ENCODE measurements around the gene UTF1. TPM values are rescaled to one million over a fixed set of nuclear protein-coding genes. Genes with fewer than 3 reads are reported as not detected.

The UTF1 gene
- total RNA-seq, 2 experiments from 2014 or later: not detected

DNA sequence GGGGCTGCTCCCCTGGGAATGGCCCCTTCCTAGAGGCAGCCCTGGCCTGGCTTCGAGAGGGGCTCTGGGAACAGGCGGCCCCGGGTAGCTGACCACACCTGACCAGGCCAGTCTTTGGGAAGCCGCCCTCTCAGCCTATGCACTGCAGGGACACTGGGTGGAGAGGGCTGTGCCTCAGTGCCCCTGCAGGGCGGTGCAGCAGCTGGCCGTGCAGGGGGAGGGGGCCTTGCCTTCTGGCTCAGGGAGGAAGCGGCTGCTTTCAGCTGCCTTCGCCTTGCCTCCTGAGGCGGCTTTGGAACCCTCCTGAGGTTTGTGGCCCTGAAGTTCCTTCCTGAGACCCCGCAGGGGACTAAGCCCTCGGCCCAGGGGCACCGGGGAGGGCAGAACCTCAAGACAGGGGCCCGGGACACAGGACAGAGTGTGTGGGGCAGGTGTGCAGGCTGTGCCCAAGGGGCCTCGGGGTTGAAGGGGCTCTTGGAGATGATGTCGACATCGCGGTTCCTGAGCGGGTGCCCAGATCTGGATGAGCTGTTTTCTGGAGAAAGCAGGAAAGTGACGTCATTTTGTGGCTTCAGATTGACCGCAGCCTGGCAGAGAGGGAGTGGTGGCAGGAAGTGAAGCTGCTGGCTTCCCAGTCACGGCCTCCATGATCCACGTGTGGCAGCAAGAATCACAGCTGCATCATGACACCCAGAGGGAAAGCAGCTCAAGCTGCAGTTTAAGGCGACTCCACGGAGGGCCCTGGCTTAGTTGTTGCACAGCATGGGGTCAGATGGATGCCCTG lies 29.0 kb downstream of the UTF1 start:
- Histone ChIP-seq H3K36me3 (ENCODE audit: insufficient read depth, low read length) (no peaks in the 10 kb centered on the region), H3K4me2 (ENCODE audit: low read length) (no peak overlapping the region), H3K9me2 (ENCODE audit: insufficient read depth, low read length) (no peaks in the 10 kb centered on the region), H3K79me2 (ENCODE audit: insufficient read depth, low read depth, low read length) (no peaks in the 10 kb centered on the region), H3K27ac (ENCODE audit: low read depth, low read length, poor library complexity, severe bottlenecking) (no peak overlapping the region), H3K4me3 (ENCODE audit: low read depth, low read length, poor library complexity, severe bottlenecking) (no peak overlapping the region), H4K20me1 (ENCODE audit: insufficient read depth, low read length) (no peaks in the 10 kb centered on the region), H3K9me3 (ENCODE audit: low read length) (no peaks in the 10 kb centered on the region), H2AFZ (ENCODE audit: low read length) (no peak overlapping the region), H3K4me1 (ENCODE audit: insufficient read depth, low read length, poor library complexity, severe bottlenecking) (peaks cover 26% of the 10 kb centered on the region)
- no TSS peak for BruUV-seq (replicated peaks)
- ChIA-PET CTCF (ENCODE audit: unreplicated experiment) (interaction anchor here (1.0 kb wide), 1 partner anchor 15 kb away, joined by 4 read pairs; no protein-coding TSS in a partner anchor), POLR2A (interaction anchor here (0.5 to 0.9 kb wide), 2 partner anchors 16 to 162 kb away, joined by 3 to 5 read pairs; no protein-coding TSS in a partner anchor)
- intact Hi-C loops (cut with micrococcal nuclease; ENCODE audit: unreplicated experiment): no loop called here
- TF ChIP-seq EZH2phosphoT487 (IDR thresholded peaks at IDR 0.05; ENCODE audit: borderline replicate concordance, low read depth, low read length): no peak
- TF ChIP-seq, protein P1, sequence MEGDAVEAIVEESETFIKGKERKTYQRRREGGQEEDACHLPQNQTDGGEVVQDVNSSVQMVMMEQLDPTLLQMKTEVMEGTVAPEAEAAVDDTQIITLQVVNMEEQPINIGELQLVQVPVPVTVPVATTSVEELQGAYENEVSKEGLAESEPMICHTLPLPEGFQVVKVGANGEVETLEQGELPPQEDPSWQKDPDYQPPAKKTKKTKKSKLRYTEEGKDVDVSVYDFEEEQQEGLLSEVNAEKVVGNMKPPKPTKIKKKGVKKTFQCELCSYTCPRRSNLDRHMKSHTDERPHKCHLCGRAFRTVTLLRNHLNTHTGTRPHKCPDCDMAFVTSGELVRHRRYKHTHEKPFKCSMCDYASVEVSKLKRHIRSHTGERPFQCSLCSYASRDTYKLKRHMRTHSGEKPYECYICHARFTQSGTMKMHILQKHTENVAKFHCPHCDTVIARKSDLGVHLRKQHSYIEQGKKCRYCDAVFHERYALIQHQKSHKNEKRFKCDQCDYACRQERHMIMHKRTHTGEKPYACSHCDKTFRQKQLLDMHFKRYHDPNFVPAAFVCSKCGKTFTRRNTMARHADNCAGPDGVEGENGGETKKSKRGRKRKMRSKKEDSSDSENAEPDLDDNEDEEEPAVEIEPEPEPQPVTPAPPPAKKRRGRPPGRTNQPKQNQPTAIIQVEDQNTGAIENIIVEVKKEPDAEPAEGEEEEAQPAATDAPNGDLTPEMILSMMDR (conservative IDR thresholded peaks at IDR 0.05; ENCODE audit: low read length): no peak
- DNase-seq (ENCODE audit: low spot score): no peak

DNA sequence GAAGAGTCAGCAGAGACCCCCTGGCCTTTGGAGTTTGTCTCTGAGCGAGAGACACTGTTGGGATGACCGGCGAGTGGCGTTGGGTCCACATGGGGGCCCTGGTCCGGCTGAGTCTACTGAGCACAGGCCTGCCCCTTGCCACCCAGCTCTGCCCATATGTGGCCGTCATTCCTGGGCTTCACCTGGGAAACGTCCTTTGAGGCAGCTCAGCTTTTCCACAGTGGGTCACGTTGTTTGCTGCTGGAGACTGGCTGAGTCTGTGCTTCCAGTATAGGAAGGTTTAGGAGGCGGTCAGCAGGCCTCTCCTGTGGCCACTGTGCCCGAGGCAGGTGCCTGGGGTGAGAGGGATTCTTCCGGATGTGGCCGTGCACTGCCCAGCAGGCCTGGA lies 29.6 kb downstream of the UTF1 start:
- Histone ChIP-seq H3K27ac (ENCODE audit: low read depth, low read length, poor library complexity, severe bottlenecking) (no peak overlapping the region), H4K20me1 (ENCODE audit: insufficient read depth, low read length) (no peaks in the 10 kb centered on the region), H2AFZ (ENCODE audit: low read length) (no peak overlapping the region), H3K4me2 (ENCODE audit: low read length) (no peak overlapping the region), H3K79me2 (ENCODE audit: insufficient read depth, low read depth, low read length) (no peaks in the 10 kb centered on the region), H3K4me3 (ENCODE audit: low read depth, low read length, poor library complexity, severe bottlenecking) (no peak overlapping the region), H3K4me1 (ENCODE audit: insufficient read depth, low read length, poor library complexity, severe bottlenecking) (peaks cover 26% of the 10 kb centered on the region), H3K9me3 (ENCODE audit: low read length) (no peaks in the 10 kb centered on the region), H3K9me2 (ENCODE audit: insufficient read depth, low read length) (no peaks in the 10 kb centered on the region), H3K36me3 (ENCODE audit: insufficient read depth, low read length) (no peaks in the 10 kb centered on the region)
- ChIA-PET POLR2A (no interaction called here), CTCF (ENCODE audit: unreplicated experiment) (interaction anchor here (1.0 kb wide), 1 partner anchor 15 kb away, joined by 4 read pairs; no protein-coding TSS in a partner anchor)
- no TSS peak for BruUV-seq (replicated peaks)
- TF ChIP-seq, protein P1 (conservative IDR thresholded peaks at IDR 0.05; ENCODE audit: low read length): no peak
- no peak for TF ChIP-seq EZH2phosphoT487 (IDR thresholded peaks at IDR 0.05; ENCODE audit: borderline replicate concordance, low read depth, low read length)
- intact Hi-C loops (cut with micrococcal nuclease; ENCODE audit: unreplicated experiment): no loop called here
- no peak for DNase-seq (ENCODE audit: low spot score)

All from OCI-LY7 (cell line).